Femur (tissue), 1 donor: ENCODE measurements around the gene CFAP57.

ENCODE experiments used
- DNase-seq: peaks from one replicate; pipeline ENCODE4 v3.0.0-alpha.2; 2017

CFAP57 gene

DNA sequence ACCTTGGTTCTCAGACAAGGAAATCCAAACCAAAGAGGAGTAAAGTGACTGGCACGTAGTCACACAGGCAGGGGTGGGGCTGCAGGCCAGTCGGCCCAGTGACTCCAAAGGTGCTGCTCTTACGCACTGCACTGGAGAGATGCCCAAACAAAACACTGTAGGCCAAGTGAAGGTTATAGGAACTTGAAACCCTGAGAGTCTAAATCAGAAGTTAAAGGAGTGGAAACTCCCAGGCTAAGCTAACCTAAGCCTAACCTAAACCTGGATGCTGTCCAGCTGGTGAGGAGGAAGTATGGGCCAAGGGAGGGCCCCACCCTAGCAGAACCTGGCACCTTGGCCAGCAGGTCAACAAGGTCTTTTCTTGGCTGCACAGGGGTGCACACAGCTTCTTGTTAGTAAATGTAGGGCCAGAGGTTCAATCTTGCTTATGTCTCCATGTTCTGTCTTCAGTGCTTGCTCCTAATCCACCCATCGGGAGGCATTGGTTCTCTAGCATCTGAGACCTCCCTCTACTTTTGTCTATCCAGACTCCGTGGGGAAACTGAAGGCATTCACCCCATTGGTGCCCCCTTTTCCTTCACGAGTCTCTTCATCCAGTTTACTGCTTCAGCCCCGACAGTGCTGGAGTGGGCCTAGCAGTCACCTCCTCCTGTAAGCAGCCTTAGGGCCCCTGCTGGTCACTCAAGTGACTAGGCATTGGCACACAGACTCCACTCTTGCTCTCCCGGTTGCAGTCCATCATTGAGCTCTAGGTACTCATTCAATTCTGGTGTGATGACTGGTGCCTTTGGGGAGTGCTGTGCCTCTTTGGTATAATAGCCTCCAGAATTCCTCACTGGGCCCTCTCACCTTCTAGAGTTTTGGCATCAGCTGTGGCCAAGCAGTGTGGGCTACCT is 84.8 kb downstream of the CFAP57 start:
- DNase-seq, result no peak

DNA sequence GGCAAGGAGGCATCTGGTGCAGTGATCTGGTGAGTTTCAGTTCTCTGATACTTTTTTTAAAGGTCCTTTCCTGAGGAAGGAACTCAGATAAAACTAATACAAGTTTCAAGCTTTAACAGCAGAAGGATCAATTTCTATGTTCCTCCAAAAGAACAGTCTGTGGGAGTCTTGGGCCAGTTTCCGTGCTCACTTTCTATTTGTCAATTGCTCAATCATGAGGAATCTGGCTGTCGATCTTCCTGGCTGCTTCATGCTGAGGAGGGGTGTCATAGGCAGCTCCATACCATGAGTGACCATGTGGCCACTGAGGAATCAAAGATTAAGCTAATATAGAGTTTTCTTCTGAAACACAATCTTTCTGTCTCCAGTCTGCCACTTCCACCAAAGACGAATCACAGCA is 86.2 kb downstream of the CFAP57 start:
- no peak for DNase-seq

DNA sequence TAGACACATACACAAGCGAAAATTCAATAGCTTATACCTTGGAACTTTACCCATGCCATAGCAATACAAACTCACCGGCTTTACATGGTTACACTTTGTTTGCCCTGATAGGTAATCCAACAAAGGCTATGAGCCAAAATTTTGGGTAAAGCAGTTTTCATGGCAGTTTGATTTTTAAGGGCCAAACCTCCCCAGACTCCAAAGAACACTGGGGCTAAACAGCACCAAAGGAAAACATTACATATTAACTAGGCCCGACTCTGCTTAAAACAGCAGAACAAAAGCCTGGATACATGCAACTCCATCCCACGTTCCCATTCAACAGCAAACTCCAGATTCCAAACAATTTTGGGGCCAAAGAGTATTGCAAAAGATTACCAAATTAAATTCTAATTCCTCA is 93.3 kb downstream of the CFAP57 start:
- DNase-seq, result no peak

DNA sequence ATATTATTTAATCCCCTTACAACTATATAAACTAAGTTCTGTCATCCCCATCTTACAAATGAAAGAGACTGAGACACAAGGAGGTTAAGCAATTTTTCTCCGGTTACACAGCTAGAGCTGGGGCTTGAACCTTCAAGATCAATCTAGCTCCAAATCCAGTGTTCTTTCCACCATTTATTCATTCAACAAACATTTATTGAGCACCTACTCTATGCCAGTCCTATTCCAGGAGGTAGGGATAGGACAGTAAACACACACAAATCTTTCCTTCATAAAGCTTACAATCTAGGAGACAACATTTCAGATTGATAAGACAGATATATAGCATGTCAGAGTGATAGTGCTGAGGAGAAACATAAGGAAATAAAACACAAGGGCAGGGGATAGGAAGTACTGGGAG is 94.8 kb downstream of the CFAP57 start:
- no peak for DNase-seq

DNA sequence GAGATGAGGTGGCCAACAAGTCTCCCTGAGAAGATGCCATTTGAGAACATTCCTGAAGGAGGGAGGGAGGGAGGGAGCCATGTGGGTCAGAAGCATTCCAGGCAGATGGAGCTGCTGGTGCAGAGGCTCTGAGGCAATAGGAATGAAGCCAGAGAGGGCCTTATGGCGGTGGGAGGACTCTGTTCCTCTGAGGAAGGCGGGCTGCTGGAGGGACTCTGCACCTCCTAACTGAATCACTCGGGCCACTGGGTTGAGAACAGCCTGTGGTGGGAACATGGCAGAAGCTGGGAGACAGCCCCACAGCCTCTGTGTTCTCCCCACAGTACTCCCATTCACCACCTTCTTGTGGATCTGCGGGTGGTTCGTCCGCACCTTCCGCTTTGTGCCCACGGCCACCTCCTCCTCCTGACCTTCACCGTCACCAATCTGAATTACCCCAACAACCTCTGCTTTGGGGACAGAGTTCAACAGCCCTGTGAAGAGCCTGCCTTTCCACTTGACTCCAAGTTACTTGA is 95.2 kb downstream of the CFAP57 start:
- DNase-seq, result no peak

DNA sequence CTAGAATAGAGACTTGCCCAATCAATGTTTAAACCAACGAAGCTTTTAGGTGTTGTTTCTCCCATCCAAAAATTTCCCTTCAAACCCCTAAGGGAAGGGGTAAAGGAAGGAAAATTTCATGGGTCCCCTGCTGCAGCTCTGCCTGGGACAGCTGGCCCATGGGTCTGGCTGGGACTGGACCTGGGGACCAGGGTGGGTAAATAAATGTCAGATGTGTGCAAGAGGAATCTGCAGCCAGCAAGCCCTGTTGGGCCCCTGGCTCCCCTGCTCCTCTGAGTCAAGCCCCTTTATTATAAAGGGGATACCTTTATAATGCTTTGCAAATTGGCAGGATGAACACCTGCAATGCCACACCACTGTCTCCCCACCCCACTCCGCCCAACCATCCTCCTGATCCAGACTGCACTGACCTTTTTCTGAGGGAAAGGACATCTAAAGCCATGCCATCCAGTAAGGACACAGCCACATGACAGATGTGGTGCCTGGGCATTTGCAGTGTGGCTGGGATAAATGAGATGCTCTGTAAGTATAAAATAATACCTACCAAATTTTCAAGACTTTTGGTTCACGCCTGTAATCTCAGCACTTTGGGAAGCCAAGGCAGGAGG is 95.8 kb downstream of the CFAP57 start:
- DNase-seq, result no peak

DNA sequence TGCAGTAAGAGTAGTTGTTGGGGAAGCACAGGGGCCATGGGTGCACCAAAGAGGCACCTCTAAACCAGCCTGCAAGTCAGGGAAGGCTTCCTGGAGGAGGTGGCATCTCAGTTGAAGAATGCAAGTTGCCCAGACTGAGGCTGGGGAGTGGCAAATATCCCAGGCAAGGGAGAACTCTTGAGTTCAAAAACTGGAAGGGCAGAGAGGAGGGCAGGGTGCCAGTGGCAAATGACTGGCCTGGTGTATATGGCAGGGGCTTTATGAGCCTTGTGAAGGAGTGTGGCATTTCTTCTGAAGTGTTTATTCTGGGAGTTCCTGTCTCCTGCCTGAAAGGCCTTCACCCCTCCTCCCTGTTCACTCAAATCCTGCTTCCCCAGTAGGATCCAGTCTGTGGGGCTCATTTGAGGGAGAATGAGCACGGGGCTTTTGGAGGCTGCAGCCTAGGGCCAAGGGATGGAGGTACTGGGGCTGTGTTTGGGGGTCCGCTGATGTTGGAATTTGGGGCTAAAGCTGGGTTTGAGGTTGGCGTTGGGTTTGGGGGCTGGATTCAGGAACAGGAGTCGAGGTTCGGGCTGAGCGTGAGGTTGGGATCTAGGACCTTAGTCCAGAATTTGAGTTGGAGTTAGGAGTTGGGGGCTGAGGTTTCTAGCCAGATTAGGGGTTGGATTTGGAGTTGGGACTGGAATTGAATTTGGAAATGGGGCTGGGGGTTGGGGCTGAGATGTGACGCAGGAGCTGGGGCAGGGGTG is 97.7 kb downstream of the CFAP57 start, which contains the start of gene TMEM125:
TSS of gene TMEM125 (plus strand) at position 357 of the 749 bp plus-strand sequence. CDS start 2,740 bp downstream, outside the sequence.
- no peak for DNase-seq

DNA sequence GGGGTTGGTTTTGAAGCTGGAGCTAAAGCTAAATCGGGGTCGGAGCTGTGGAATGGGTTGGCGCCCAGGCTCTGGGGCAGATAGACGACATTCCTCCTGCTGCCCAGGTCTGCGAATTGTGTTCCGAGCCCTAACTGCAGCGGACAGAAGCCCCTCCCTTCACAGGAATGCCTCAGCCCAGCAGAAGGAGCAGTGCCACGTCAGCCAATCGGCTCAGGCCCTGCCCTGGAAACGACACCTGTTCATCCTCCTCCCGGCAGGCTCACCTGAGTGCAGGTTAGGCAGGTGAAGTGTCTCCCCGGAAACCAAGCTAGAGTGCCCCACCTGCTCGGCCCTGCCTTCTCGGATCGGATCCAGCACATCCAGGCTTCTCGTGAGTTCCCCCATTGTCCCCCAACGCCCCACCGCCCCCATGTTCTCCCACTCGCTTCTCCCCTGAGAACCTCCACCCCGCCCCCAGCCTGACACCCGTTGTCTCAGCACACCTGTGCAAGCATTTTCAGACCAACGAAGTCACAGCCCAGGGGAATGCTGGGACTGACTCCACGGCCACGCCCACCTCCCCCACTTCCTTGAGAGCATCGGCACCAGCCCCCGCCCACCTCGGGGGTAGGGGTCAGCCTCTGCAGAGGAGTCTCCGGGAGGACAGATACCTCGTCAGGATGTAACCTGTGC is 98.4 kb downstream of the CFAP57 start:
- DNase-seq, result no peak

DNA sequence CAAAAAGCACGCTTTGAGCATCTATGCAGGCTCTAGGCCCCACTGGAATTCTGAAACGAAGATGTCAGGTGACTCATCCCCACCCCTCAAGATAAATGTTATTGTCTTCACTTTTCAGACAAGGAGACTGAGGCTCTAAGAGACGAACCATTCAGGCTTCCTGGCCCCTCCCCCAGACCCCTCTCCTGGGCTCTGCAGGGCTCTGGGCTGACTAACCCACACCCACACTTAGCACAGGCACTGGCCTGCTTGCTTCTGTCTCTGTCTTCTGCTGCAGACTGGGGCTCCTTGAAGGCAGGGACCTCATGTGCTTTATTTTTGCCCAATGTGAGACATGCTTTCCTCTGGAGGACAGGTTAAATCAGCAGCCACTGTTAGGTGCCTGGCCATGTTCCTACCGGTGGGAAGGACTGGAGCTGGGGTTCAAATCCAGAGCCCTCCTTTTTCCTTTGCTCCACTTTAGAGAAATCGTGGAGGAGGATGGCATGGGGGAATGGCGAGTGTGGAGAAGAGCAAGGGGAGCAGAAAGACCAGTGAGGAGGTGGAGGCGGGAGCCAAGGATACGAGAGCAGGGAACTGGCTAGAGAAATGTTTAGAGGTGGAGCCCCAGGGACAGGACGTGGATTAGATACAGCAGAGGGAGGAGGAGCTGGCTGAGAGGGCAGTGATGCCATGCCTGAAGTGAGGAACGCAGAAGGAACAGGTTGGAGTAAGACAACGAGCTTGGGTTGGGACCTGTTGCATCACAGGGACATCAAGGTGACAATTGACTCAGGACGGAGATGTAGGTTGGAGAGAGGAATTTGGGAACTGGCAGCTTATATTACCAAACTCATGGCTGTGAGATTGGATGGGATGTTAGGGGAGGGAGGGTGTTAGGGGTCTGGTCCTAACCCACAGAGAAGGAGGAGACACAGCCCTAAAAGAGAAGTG is 99.3 kb downstream of the CFAP57 start:
- no peak for DNase-seq

DNA sequence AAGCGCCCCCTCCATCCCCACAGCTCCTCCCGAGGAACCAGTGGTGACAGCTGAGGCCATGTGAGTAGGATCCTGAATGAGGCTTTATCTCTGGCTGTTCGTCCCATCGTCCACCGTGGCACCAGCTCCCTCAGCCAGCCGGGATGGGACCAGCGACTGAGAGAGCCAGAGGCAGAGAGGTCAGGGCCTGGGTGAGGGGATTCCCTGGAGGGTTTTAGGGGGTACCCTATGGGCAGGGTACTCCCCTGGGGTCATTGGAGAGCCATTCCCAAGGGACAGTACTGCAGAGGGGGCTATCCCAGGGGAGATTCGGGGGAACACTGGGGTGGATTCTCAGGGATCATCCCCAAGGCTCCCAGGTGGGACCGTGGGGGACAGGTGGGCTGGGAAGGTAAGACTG is 100.0 kb downstream of the CFAP57 start:
- DNase-seq, result no peak

DNA sequence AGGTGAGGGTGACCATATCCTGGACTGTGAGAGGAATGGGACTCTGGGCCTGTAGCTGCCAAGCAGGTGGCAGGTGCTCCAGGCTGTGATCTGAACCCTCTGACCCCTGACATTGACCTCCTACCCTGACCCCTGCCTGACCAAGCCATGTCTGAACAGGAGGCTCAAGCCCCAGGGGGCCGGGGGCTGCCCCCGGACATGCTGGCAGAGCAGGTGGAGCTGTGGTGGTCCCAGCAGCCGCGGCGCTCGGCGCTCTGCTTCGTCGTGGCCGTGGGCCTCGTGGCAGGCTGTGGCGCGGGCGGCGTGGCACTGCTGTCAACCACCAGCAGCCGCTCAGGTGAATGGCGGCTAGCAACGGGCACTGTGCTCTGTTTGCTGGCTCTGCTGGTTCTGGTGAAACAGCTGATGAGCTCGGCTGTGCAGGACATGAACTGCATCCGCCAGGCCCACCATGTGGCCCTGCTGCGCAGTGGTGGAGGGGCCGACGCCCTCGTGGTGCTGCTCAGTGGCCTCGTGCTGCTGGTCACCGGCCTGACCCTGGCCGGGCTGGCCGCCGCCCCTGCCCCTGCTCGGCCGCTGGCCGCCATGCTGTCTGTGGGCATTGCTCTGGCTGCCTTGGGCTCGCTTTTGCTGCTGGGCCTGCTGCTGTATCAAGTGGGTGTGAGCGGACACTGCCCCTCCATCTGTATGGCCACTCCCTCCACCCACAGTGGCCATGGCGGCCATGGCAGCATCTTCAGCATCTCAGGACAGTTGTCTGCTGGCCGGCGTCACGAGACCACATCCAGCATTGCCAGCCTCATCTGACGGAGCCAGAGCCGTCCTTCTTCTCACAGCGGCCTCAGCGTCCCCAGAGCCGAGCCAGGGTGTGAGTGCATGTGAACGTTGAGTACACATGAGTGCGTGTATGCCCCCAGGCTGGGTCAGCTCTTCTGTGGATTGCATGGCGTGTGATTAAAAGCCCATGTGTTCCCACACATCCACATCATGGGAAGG is 100.7 kb downstream of the CFAP57 start:
- no peak for DNase-seq

DNA sequence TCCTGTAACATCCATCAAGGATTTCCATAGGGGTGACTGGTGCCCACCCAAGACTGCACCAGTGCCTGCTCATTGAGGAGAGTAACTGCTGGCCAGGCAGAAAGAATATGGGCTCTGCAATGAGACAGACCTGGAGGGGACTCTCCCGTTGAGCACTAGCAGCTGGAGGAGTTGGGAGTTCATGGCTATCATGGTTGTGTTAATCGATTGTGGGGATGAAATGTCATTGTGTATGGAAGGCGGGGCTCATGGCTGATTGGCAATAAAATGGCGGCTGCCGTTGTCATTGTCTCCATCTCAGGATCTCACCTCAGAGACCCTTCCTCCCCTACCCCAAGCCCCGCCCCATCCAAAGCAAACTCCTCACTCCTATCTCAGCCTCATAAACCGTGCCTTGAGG is 101.6 kb downstream of the CFAP57 start:
- DNase-seq, result no peak

DNA sequence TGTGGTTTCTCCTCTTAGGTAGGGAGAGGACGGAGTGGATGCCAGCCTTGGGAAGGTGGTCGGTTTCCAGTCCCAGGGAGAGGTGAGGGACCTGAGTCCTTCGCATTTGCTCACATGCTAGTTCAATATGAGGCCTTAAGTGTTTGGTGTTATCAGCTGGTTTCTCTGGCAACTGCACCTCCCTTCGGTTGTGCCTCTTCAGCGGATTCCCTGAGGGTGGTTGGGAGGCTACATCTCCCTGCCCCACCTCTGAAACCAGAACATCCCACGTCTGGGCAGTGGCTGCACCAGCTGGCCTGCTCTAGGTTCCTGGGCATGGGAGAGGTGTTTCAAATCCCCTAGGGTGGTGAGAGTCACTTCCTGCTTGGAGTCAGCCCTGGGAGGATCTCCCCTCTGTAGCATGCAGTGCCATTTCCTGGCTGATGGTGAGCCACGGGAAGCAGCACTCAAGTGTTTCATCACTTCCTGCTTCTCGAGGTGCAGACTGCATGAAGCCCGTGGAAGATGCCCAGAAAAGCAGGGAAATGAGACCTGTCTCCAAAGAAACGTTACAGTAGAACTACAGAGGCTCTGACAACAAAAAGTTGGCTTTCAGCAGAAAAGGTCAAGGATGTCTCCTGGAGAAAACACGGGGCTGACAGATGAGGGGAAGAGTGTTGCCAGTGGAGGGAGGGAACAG is 102.1 kb downstream of the CFAP57 start:
- DNase-seq, result peak; percentile 50

DNA sequence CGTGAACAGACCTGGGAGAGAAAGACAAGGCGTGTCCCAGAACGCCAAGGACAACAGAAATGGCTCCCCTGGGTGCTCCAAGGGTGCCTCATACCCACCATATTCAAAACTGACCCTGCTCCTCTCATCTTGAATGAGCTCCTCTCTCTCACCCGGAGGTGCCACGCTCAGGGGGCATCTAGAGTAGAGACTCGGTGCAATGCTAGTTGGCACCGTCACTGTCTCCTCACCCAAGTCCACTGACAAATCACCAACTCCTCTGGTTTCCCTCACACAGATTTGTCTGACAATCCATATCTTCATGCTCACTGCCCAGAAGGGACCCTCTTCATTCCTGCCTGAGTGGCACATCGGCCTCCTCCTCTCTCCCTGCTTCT is 102.7 kb downstream of the CFAP57 start:
- no peak for DNase-seq

DNA sequence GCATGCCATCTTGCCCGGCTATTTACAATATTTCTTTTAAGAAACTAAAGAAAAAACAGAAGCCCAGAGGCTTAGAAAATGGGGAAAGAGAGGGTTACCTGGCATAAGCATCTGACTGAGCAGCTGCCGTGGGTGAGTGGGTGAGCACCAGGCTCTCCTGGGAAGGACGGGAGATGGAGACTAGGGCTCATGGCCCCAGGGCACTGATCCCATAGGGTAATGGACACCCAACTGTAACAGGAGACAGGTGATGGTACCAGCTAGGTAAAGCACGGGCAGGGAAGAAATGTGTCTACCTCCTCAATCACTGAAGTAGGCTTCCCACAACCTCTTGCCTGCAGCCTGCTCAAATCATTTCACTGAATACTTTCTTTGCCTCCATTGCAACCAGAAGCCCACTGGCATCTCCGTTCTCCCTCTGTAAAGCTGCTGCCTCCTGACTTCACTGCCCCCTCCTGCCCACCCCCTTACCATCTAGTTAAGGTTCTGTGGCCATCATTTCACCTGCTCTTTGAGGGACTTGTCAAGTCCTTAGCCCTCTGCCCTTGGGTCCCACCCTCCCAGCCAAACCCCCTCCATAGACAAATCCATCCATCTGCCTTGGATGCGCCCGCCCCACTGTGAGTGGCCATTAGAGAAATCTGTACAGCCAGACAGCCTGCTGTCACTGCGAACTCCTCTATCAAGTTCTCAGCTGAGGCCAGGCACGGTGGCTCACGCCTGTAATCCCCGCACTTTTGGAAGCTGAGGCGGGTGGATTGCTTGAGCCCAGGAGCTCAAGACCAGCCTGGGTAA is 103.9 kb downstream of the CFAP57 start:
- no peak for DNase-seq

DNA sequence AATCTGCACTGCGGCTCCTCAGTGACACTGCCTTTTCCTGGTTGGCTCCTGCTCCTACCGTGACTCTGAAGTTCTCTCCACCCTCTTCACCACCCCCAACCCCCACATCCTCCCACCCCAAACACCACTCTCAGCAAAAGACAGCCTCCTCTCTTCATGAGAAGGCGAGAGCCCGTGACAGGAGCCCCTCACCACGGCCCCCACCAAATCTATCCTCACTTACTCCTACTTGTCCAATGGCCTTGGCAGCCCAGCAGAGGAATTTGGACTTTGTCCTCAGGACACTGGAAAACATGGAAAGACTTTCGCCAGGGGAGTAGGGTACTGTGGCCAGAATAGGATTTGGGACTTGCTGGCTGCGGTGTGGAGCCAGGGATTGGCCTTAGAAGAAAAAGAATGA is 104.5 kb downstream of the CFAP57 start:
- no peak for DNase-seq

DNA sequence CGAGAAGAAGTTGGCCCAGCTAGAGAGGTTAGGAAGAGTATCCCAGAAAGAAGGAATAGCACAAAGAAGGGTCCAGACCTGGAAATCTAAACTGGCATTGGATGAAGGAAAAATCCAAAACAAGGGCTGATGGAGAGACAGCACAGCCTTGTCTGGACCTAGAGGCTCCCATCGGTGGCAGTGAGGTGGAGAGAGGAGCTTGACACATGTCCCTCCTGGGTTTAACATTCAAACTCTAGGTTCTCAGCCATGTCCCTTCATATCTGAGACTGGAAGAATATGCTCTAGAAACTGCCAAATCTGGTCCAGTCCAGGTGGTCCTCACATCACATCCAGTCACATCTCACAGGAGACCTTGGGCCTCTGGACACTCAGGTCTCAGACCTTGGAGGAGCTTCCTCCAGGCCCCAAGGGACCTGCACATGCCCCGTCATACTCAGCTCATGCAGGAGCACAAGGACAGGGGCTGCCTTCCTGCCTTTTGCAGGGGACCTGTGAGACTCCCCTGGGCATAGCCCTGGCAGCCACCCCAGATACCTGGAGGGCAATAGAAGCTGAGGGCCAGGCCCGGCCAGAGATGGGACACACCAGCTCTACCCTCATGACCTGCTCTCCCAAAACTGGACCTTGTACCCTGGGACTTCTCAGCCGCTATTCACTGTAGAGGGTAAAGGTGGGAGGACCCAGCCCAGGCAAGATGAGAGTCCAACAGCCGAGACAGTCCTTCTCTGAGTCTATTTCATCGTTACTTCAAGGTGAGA is 105.2 kb downstream of the CFAP57 start:
- DNase-seq, result no peak

DNA sequence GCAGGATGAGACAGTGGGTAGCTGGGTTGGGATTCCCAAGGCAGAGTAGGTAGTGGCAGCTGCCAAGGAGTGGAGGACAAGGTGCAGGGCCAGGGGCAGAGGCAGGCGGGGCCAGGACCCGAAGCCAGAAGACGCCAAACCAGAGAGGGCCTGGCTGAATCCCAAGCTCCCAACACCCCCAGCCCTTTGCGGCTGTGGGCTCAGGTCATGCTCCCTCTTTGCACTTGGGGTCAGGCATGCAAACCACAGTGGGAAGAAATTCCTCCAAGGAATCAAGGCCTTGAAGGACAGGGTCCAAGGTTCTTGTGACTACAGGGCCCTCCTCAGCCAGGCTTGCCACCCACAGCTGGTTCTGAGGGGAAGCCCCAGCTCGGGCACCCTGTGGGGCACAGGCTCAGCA is 107.0 kb downstream of the CFAP57 start:
- no peak for DNase-seq
